HEK293T (cell line): ENCODE measurements around the gene POLR2E.

Source experiments
- CTCF ChIA-PET: fragments of 350-600 bp; formaldehyde crosslinking; extraction: SDS; loops from one replicate; lab custom pipeline; 2021; ENCODE audit warnings: antibody characterized with exemption, inconsistent platforms; lab: Yijun Ruan, JAX
- POLR2A ChIA-PET: fragments of 350-600 bp; formaldehyde crosslinking; extraction: SDS; loops from one replicate; lab custom pipeline; 2020; ENCODE audit warnings: antibody characterized with exemption, inconsistent platforms; lab: Yijun Ruan, JAX
- DNase-seq: peaks from one replicate; pipeline ENCODE4 v3.0.0; 2012; ENCODE audit warnings: mixed read lengths; ENCODE audit errors: extremely low spot score
- ARNT ChIP-seq: fragments of 450-650 bp; IDR thresholded peaks from 2 replicates; pipeline ENCODE4 v1.6.1; 2017; ENCODE audit warnings: mild to moderate bottlenecking
- BHLHE40 ChIP-seq: fragments of 450-650 bp; IDR thresholded peaks from 2 replicates; pipeline ENCODE4 v1.6.1; 2016; ENCODE audit warnings: mild to moderate bottlenecking, moderate library complexity, borderline replicate concordance
- CTBP1 ChIP-seq: fragments of 450-650 bp; IDR thresholded peaks from 2 replicates; pipeline ENCODE4 v1.6.1; 2016; ENCODE audit warnings: borderline replicate concordance
- ELF4 ChIP-seq: fragments of 450-650 bp; IDR thresholded peaks from 2 replicates; pipeline ENCODE4 v1.6.1; 2017; ENCODE audit warnings: antibody characterized with exemption
- FOXA1 ChIP-seq: fragments of 450-650 bp; IDR thresholded peaks from 2 replicates; pipeline ENCODE4 v1.6.1; 2016; ENCODE audit warnings: mild to moderate bottlenecking
- FOXK2 ChIP-seq: fragments of 450-650 bp; IDR thresholded peaks from 2 replicates; pipeline ENCODE4 v1.6.1; 2016; ENCODE audit warnings: mild to moderate bottlenecking
- FOXM1 ChIP-seq: fragments of 450-650 bp; IDR thresholded peaks from 2 replicates; pipeline ENCODE4 v1.6.1; 2017; ENCODE audit warnings: mild to moderate bottlenecking, borderline replicate concordance
- HDGF ChIP-seq: fragments of 450-650 bp; IDR thresholded peaks from 2 replicates; pipeline ENCODE4 v1.6.1; 2017; ENCODE audit warnings: antibody characterized with exemption, borderline replicate concordance
- L3MBTL2 ChIP-seq: fragments of 450-650 bp; conservative IDR thresholded peaks from 2 replicates; pipeline ENCODE4 v1.6.1; 2016; ENCODE audit warnings: mild to moderate bottlenecking
- LEF1 ChIP-seq: fragments of 450-650 bp; IDR thresholded peaks from 2 replicates; pipeline ENCODE4 v1.6.1; 2017; ENCODE audit warnings: mild to moderate bottlenecking, borderline replicate concordance
- NFRKB ChIP-seq: fragments of 450-650 bp; IDR thresholded peaks from 2 replicates; pipeline ENCODE4 v1.6.1; 2016; ENCODE audit warnings: mild to moderate bottlenecking, moderate library complexity
- SP1 ChIP-seq: fragments of 450-650 bp; IDR thresholded peaks from 2 replicates; pipeline ENCODE4 v1.6.1; 2017
- SUZ12 ChIP-seq: fragments of 450-650 bp; IDR thresholded peaks from 2 replicates; pipeline ENCODE4 v1.6.1; 2016; ENCODE audit warnings: mild to moderate bottlenecking
- TARDBP ChIP-seq: fragments of 450-650 bp; IDR thresholded peaks from 2 replicates; pipeline ENCODE4 v1.6.1; 2016
- ZNF384 ChIP-seq: fragments of 450-650 bp; IDR thresholded peaks from 2 replicates; pipeline ENCODE4 v1.6.1; 2016
- TF ChIP-seq, protein P1 (sequence below): fragments of 450-650 bp; IDR thresholded peaks from 2 replicates; pipeline ENCODE4 v1.6.1; 2016

POLR2E gene

DNA sequence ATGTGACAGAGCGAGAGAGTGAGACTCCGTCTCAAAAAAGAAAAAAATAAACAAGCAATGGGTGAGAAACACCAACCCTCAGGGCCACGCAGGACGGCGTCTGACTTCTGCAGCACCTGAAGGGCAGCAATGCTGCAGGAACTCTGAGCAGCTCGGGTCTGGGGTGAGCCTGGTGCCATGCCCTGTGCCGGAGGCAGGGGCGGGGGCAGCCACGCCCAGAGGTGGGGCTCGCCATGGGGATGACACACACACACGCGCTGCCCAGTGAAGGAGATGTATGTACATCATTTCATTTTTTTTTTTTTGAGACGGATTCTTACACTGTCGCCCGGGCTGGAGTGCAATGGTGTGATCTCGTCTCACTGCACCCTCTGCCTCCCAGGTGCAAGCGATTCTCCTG is 32.9 kb upstream of the POLR2E start:
- POLR2A ChIA-PET: no interaction called here
- CTCF ChIA-PET: no interaction called here
- TF ChIP-seq FOXK2: no peak
- no peak for TF ChIP-seq SUZ12
- no peak for TF ChIP-seq BHLHE40
- TF ChIP-seq LEF1: no peak
- no peak for TF ChIP-seq ELF4
- no peak for TF ChIP-seq CTBP1
- TF ChIP-seq FOXM1: no peak
- no peak for TF ChIP-seq NFRKB
- TF ChIP-seq, protein P1, sequence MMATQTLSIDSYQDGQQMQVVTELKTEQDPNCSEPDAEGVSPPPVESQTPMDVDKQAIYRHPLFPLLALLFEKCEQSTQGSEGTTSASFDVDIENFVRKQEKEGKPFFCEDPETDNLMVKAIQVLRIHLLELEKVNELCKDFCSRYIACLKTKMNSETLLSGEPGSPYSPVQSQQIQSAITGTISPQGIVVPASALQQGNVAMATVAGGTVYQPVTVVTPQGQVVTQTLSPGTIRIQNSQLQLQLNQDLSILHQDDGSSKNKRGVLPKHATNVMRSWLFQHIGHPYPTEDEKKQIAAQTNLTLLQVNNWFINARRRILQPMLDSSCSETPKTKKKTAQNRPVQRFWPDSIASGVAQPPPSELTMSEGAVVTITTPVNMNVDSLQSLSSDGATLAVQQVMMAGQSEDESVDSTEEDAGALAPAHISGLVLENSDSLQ: no peak
- TF ChIP-seq SP1: no peak
- TF ChIP-seq ZNF384: no peak
- TF ChIP-seq FOXA1: no peak
- no peak for TF ChIP-seq L3MBTL2
- TF ChIP-seq ARNT: no peak
- TF ChIP-seq HDGF: no peak
- no peak for TF ChIP-seq TARDBP
- DNase-seq: no peak

DNA sequence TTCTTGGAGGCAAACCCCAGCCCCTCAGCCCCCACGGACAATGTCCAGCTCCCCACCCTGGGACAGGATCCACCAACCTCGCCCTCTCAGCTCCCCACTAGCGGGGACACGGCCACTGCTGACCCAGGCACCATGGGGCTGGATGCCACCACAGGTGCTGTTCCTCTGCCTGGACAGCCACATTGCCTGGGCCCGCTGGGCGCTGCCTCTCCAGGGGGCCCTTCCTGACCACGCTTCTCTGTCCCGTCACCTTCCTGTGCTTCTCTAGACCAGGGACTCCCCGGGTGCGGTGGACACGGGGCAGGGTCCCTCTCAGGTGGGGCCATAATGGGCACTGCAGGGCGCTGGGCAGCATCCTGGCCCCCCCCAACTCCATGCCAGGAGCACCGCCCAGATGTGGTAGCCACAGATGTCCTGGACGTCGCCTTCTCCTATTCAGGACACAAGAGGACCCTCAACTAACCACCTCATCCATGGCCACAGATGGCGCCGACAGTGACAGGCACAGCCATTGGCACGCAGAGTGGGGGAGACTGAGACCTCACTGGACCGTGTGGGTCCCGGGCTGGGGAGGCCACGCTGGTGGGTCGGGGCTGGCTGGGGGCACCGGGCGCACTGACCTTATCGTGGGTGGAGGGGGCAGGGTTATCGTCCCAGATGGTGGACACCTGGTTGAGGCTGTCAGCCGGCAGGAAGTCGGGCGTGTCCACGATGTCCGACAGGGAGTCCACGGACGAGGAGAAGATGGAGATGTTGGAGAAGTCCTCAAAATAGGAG is 32.0 kb upstream of the POLR2E start:
- DNase-seq: no peak
- POLR2A ChIA-PET: no interaction called here
- CTCF ChIA-PET: no interaction called here
- TF ChIP-seq NFRKB (no peak), FOXM1 (no peak), CTBP1 (no peak), ZNF384 (no peak), ARNT (no peak)
- TF ChIP-seq, protein P1: no peak

DNA sequence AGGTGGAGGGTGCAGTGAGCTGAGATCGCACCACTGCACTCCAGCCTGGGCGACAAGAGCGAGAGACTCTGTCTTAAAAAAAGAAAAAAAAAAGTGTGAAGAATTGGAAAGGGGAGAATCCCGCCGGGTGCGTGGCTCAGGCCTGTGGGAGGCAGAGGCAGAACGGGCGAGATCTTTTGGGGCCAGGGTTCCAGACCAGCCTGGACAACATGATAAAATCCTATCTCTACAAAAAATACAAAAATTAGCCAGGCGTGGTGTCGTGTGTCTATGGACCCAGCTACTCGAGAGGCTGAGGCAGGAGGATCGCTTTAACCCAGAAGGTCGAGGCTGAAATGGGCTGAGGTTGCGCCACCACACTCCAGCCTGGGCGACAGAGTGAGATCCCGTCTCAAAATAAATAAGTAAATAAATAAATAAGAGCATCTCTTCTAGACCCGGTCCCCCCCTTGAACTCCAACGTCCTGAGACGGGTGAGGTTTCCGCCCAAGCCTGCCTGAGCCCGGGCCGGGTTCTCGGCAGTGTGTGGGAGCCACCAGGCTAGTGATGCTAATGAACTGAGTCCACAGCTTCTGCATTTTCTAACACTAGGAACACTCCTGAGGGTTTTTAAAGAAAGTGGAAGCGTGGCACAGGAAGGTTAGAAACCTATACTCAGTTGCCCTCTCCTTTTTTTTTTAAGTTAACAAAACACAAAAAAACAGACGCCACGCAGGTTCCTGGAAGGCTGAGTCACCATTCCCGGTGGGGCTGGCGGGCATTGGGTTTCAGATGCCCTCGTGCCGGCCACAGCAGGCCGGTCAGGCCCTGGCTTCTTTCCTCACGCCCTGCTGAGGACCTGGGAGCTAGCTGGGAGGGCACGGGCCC is 30.7 kb upstream of the POLR2E start:
- POLR2A ChIA-PET: no interaction called here
- CTCF ChIA-PET: no interaction called here
- DNase-seq: no peak
- TF ChIP-seq NFRKB (no peak), SP1 (no peak)

DNA sequence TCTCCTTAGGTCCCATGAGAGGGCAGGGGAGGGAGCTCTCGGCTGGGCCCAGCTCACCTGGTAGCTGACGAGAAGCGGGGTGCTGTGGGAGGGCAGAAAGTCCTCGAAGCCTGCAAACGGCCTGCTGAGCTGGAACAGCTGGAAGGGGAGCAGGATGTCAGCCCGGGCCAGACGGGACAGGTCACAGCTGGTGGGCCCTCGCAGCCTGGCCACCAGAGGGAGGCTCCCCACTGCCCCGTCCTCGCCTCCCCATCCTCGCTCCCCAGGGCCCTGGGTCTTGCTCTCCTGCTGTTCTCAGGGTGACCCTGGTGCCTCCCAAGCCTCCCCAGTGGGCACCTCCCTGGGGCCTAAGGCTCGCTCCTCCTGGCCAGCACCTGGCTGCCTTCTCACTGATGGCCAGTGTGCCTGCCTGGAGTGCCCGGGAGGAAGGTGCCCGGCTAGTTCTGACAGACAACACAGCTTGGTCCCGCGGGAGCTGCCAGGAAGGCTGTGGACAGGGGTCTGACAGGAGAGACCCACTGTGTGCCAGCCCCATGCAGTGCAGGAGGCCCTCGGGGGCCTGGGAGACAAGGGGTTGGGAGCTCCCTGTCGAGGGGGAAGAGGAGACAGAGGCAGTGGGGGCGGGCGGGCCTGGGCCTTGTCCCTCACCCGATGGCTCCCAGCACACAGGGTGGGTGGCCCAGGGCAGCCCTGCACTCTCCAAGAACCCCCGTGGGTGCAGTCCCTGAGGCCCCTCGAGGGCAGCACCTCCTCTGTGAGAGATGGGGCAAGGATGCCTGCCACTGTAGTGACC is 28.9 kb upstream of the POLR2E start:
- DNase-seq: no peak
- TF ChIP-seq BHLHE40 (no peak), FOXM1 (no peak), ARNT (no peak)
- TF ChIP-seq, protein P1: no peak
- POLR2A ChIA-PET: no interaction called here
- CTCF ChIA-PET: interaction anchor here (0.6 to 1.1 kb wide), 2 partner anchors 11 to 90 kb away, joined by 3 to 5 read pairs; no protein-coding TSS in a partner anchor

DNA sequence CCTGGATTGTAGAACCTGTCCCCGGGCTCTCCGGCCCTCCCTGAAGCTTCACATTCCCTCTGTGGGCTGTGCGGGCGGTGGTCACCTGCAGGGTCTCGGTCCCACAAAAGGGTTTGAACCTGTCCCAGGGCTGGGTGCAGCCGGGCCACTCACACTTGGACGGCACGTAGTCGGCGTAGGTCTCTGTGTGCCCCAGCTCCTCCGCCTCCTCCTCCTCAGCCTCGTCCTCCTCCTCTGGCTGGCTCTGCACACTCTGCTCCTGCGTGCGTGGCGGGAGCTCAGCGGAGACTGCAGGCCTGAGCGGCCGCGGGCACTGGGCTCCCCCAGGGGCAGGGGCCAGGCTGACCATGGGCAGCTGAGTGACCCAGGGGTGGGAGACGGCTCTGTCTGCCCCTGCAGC is 28.2 kb upstream of the POLR2E start:
- no peak for TF ChIP-seq BHLHE40
- TF ChIP-seq CTBP1: no peak
- TF ChIP-seq, protein P1: no peak
- no peak for TF ChIP-seq SP1
- no peak for TF ChIP-seq SUZ12
- TF ChIP-seq ELF4: no peak
- no peak for TF ChIP-seq FOXM1
- no peak for TF ChIP-seq ARNT
- no peak for TF ChIP-seq FOXK2
- TF ChIP-seq TARDBP: no peak
- no peak for TF ChIP-seq LEF1
- no peak for TF ChIP-seq L3MBTL2
- no peak for TF ChIP-seq NFRKB
- no peak for DNase-seq
- ChIA-PET CTCF (interaction anchor here (1.0 to 1.1 kb wide), 2 partner anchors 10 to 91 kb away, joined by 3 to 5 read pairs; no protein-coding TSS in a partner anchor), POLR2A (interaction anchor here (0.8 to 1.2 kb wide), 3 partner anchors 20 to 145 kb away, joined by 3 to 4 read pairs (median 3); partner anchors contain the start of genes ARHGAP45 and GPX4)
